Panc1 (cell line): Measurements from ENCODE around the gene FRG2C. TPM values are rescaled to one million over a fixed set of nuclear protein-coding genes. Genes with fewer than 3 reads are reported as not detected.

Experiments used
- ATAC-seq: fragments of 200-7000 bp; cut with Tn5 transposase; 2 replicates; pipeline ENCODE4 v1.9.1; 2020; ENCODE audit warnings: mild to moderate bottlenecking, moderate library complexity
- BruUV-seq: library from RNA; stranded (reverse); fragments of 400-500 nt; replicated peaks from 2 replicates; lab custom pipeline; 2021; lab: Mats Ljungman, UMichigan
- CTCF ChIA-PET: fragments of 300-600 bp; sonication (Branson Sonifier 250); formaldehyde crosslinking; loops from one replicate; lab custom pipeline; 2022; ENCODE audit warnings: antibody characterized with exemption; lab: Charles Lee
- POLR2A ChIA-PET: fragments of 300-600 bp; sonication (Branson Sonifier 250); formaldehyde crosslinking; loops from one replicate; lab custom pipeline; 2022; ENCODE audit warnings: antibody characterized with exemption; lab: Charles Lee
- DNase-seq: peaks from one replicate; pipeline ENCODE4 v3.0.0-alpha.2; 2010; ENCODE audit warnings: low read depth, low spot score
- H3K27ac ChIP-seq: 2 replicates; pipeline ENCODE4 v1.5.1; 2011; ENCODE audit warnings: mild to moderate bottlenecking, low read length, inconsistent platforms
- H3K27me3 ChIP-seq: fragments of 200-500 bp; sonication (Bioruptor generic); 2 replicates; pipeline ENCODE4 v1.6.0; 2014; ENCODE audit warnings: low read length, inconsistent platforms; ENCODE audit not compliant: control insufficient read depth, insufficient read depth
- H3K36me3 ChIP-seq: fragments of 200-500 bp; sonication (Bioruptor generic); 2 replicates; pipeline ENCODE4 v1.5.1; 2014; ENCODE audit warnings: inconsistent platforms, mild to moderate bottlenecking, low read length, moderate library complexity; ENCODE audit not compliant: control insufficient read depth, insufficient read depth
- H3K4me1 ChIP-seq: 2 replicates; pipeline ENCODE4 v1.5.1; 2011; ENCODE audit warnings: inconsistent platforms, mild to moderate bottlenecking, low read length, moderate library complexity; ENCODE audit not compliant: control insufficient read depth, insufficient read depth
- H3K4me3 ChIP-seq, 2 experiments: 2 replicates each; pipeline ENCODE4 v1.5.1; 2011 to 2012; ENCODE audit warnings: low read depth in 2 of 2, low read length in 2 of 2, mild to moderate bottlenecking in 2 of 2, inconsistent platforms in 1 of 2, moderate library complexity in 1 of 2
- H3K9me3 ChIP-seq: fragments of 200-500 bp; sonication (Bioruptor generic); 2 replicates; pipeline ENCODE4 v1.5.1; 2014; ENCODE audit warnings: low read depth, mild to moderate bottlenecking, inconsistent platforms, low read length, moderate library complexity; ENCODE audit not compliant: control insufficient read depth, insufficient read depth
- CTCF ChIP-seq: fragments of 450-650 bp; IDR thresholded peaks from 2 replicates; pipeline ENCODE4 v1.5.1; 2017; ENCODE audit warnings: mild to moderate bottlenecking
- POLR2AphosphoS5 ChIP-seq: IDR thresholded peaks from 2 replicates; pipeline ENCODE4 v1.6.1; 2012; ENCODE audit warnings: mild to moderate bottlenecking, low read depth, low read length, moderate library complexity
- REST ChIP-seq, 2 experiments: IDR thresholded peaks; 2 replicates each; pipeline ENCODE4 v1.6.1; 2011 to 2012; ENCODE audit warnings: low read depth in 2 of 2, control low read depth in 1 of 2, low read length in 1 of 2, mild to moderate bottlenecking in 1 of 2, moderate library complexity in 1 of 2; ENCODE audit not compliant: insufficient read depth in 1 of 2
- SIN3A ChIP-seq: IDR thresholded peaks from 2 replicates; pipeline ENCODE4 v1.6.1; 2012; ENCODE audit warnings: low read depth, mild to moderate bottlenecking, low read length, moderate library complexity, borderline replicate concordance; ENCODE audit not compliant: insufficient read depth
- TCF7L2 ChIP-seq: IDR thresholded peaks from 2 replicates; pipeline ENCODE4 v1.6.1; 2011; ENCODE audit warnings: mild to moderate bottlenecking, low read depth, low read length, inconsistent platforms
- in situ Hi-C: cut with HindIII; loops from 2 replicates; pipeline ENCODE4 v1.10.0; 2016; ENCODE audit warnings: low sequenced_read_pairs, low pct_unique_long_range_greater_than_20kb
- intact Hi-C: fragments of 100-400 bp; cut with micrococcal nuclease; formaldehyde crosslinking; loops from one replicate; pipeline ENCODE4 v1.10.0; 2022; ENCODE audit not compliant: unreplicated experiment
- microRNA-seq: library from miRNA; unstranded; fragments of <30 nt; microRNA quantifications from one replicate; pipeline ENCODE4 v1.1.0, GENCODE V29; 2020; ENCODE audit not compliant: unreplicated experiment
- total RNA-seq: library from RNA; stranded (reverse); gene quantifications from one replicate; pipeline ENCODE4 v1.2.1, GENCODE V29; 2021; ENCODE audit not compliant: unreplicated experiment

FRG2C gene
- total RNA-seq, 1 experiment from 2014 or later: not detected

GRCh38 chr3:75687323-75687722, 23.2 kb downstream of the FRG2C start:
- Histone ChIP-seq H3K4me3 (no peak overlapping the region), H3K4me1 (no peaks in the 10 kb centered on the region), H3K27ac (no peak overlapping the region), H3K9me3 (no peaks in the 10 kb centered on the region), H3K27me3 (no peaks in the 10 kb centered on the region), H3K36me3 (no peaks in the 10 kb centered on the region)
- ATAC-seq: no peak
- no peak for DNase-seq
- in situ Hi-C loops (no loop called here), intact Hi-C loops (no loop called here)
- TF ChIP-seq POLR2AphosphoS5 (no peak), TCF7L2 (no peak), REST (IDR thresholded peaks at IDR 0.05; ENCODE audit: insufficient read depth in 1 of 2, low read depth in 2 of 2, low read length in 1 of 2) (no peak), CTCF (no peak), SIN3A (no peak)
- ChIA-PET CTCF (no interaction called here), POLR2A (no interaction called here)
- no TSS peak for BruUV-seq

GRCh38 chr3:75692061-75692460, 27.9 kb downstream of the FRG2C start:
- ChIA-PET POLR2A (no interaction called here), CTCF (no interaction called here)
- intact Hi-C loops: no loop called here
- DNase-seq (no peak), ATAC-seq (no peak)
- no peaks in the 10 kb centered on the region for H3K4me1 ChIP-seq
- no peak overlapping the region for H3K4me3 ChIP-seq
- no TSS peak for BruUV-seq
- no peaks in the 10 kb centered on the region for H3K36me3 ChIP-seq
- in situ Hi-C loops: no loop called here
- no peak overlapping the region for H3K27ac ChIP-seq
- H3K9me3 ChIP-seq: no peaks in the 10 kb centered on the region
- H3K27me3 ChIP-seq: no peaks in the 10 kb centered on the region
- TF ChIP-seq POLR2AphosphoS5 (no peak), SIN3A (no peak), REST (IDR thresholded peaks at IDR 0.05; ENCODE audit: insufficient read depth in 1 of 2, low read depth in 2 of 2, low read length in 1 of 2) (no peak), TCF7L2 (no peak), CTCF (no peak)

Small RNA genes lying within 50 kb of the gene (microRNA-seq; reads per million reads assigned to microRNA genes)
- not detected for gene MIR1324

Other genes starting within 250 kb of the FRG2C start
- gene ZNF717, start 121.2 kb downstream of the FRG2C start, total RNA-seq: 6.3 TPM